ENCODE data around the gene BRAF. TPM values are rescaled to one million over a fixed set of nuclear protein-coding genes. Genes with fewer than 3 reads are reported as not detected.

The BRAF gene
- total and polyA plus RNA-seq, 8 donors: 5.2 to 21.7 (median 16.3) TPM

GRCh38 chr7:140707132-140707531 lies 217.6 kb downstream of the BRAF start:
- no peak overlapping the region for H3K27ac ChIP-seq
- H3K36me3 ChIP-seq: peaks cover 0 to 12% (median 5%) of the 10 kb centered on the region in 3 donors
- no peak for DNase-seq
- H3K27me3 ChIP-seq: no peaks in the 10 kb centered on the region
- H3K4me3 ChIP-seq: no peak overlapping the region
- no peaks in the 10 kb centered on the region for H3K4me1 ChIP-seq
- intact Hi-C loops (cut with DNase I): no loop called here
- TF ChIP-seq CTCF (IDR thresholded peaks at IDR 0.05): no peak
- no peak for FAIRE-seq
- ATAC-seq: no peak
- 92 to 93% methylated on average over 5 of the region's 5 CpGs for WGBS, 2 donors
- H3K9me3 ChIP-seq: no peaks in the 10 kb centered on the region

- FAIRE-seq (no peak), ATAC-seq (no peak), DNase-seq (no peak)
- H3K4me3 ChIP-seq: no peak overlapping the region
- WGBS, 2 donors: 91 to 95% methylated on average over 2 of the region's 2 CpGs
- H3K27me3 ChIP-seq: no peaks in the 10 kb centered on the region
- no peaks in the 10 kb centered on the region for H3K4me1 ChIP-seq
- H3K36me3 ChIP-seq: peaks cover 0 to 12% (median 5%) of the 10 kb centered on the region in 3 donors
- H3K9me3 ChIP-seq: no peaks in the 10 kb centered on the region
- no peak for TF ChIP-seq CTCF (IDR thresholded peaks at IDR 0.05)
- no peak overlapping the region for H3K27ac ChIP-seq
- intact Hi-C loops (cut with DNase I): no loop called here
These were observed 220.5 kb downstream of the BRAF start for GRCh38 chr7:140704205-140704604.

GRCh38 chr7:140702774-140703173 lies 222.0 kb downstream of the BRAF start:
- Histone ChIP-seq H3K4me1 (peaks cover 0 to 5% (median 4%) of the 10 kb centered on the region in 3 donors), H3K27ac (no peak overlapping the region), H3K27me3 (no peaks in the 10 kb centered on the region), H3K36me3 (peaks cover 0 to 12% (median 5%) of the 10 kb centered on the region in 3 donors), H3K4me3 (no peak overlapping the region), H3K9me3 (no peaks in the 10 kb centered on the region)
- WGBS, 2 donors: 90 to 96% methylated on average over 10 of the region's 10 CpGs
- no peak for DNase-seq
- intact Hi-C loops (cut with DNase I): no loop called here
- no peak for TF ChIP-seq CTCF (IDR thresholded peaks at IDR 0.05)
- ATAC-seq: no peak
- no peak for FAIRE-seq

DNA sequence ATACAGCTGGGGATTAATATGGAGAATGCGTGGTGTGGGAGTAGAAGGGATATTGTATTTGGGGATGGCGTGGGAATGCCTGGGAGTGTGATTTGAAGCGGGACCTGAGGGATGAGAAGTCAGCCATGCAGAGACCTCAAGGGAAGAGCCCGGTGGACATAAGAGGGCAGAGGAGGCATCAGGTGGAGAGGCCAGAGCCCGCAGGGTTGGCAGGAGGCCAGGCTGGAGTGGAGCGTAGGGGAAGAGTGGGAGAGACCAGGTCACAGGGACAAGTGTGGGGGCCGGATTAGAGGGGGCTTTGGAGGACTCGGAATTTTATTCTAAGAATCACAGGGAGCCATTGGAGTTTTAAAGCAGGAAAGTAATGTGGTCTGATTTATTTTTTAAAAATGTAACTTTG lies 226.3 kb downstream of the BRAF start:
- no peak for TF ChIP-seq CTCF (IDR thresholded peaks at IDR 0.05)
- ATAC-seq (no peak), DNase-seq (peak in 3 of 6 donors; percentile 60 to 81 (median 70)), FAIRE-seq (no peak)
- Histone ChIP-seq H3K27ac (no peak overlapping the region), H3K27me3 (no peaks in the 10 kb centered on the region), H3K4me3 (no peak overlapping the region), H3K9me3 (no peaks in the 10 kb centered on the region), H3K4me1 (peaks cover 0 to 7% (median 5%) of the 10 kb centered on the region in 3 donors), H3K36me3 (no peaks in the 10 kb centered on the region)
- WGBS, 2 donors: 78 to 80% methylated on average over 8 of the region's 8 CpGs
- intact Hi-C loops (cut with DNase I): no loop called here

- H3K36me3 ChIP-seq: no peaks in the 10 kb centered on the region
- peaks cover 0 to 7% (median 5%) of the 10 kb centered on the region in 3 donors for H3K4me1 ChIP-seq
- ATAC-seq: no peak
- no peaks in the 10 kb centered on the region for H3K27me3 ChIP-seq
- H3K9me3 ChIP-seq: no peaks in the 10 kb centered on the region
- H3K4me3 ChIP-seq: peak overlapping the region; percentile 53 to 97 (median 80)
- intact Hi-C loops (cut with DNase I): no loop called here
- WGBS, 2 donors: 24 to 27% methylated on average over 23 to 24 of the region's 24 CpGs
- H3K27ac ChIP-seq: peak overlapping the region; percentile 85 to 91 (median 88)
- no peak for FAIRE-seq
- no peak for TF ChIP-seq CTCF (IDR thresholded peaks at IDR 0.05)
- no peak for DNase-seq
These were observed 227.1 kb downstream of the BRAF start for GRCh38 chr7:140697447-140698143.

Data from pancreas (tissue), 10 donors.